ENCODE measurements around the gene WDR93.

Gene WDR93

GRCh38 chr15:89673165-89673512 lies 17.5 kb upstream of the WDR93 start:
- Histone ChIP-seq H3K79me2 (ENCODE audit: control insufficient read depth, insufficient read depth, low read length) (no peaks in the 10 kb centered on the region), H3K18ac (ENCODE audit: low read length) (no peak overlapping the region), H3K4ac (ENCODE audit: low read depth, low read length) (no peak overlapping the region), H2BK5ac (ENCODE audit: low read length) (no peak overlapping the region), H3K79me1 (ENCODE audit: low read length) (no peaks in the 10 kb centered on the region), H3K4me3 (ENCODE audit: low read length) (no peak overlapping the region), H3K56ac (ENCODE audit: low read length) (no peak overlapping the region), H3K4me2 (ENCODE audit: low read length) (no peak overlapping the region), H2BK15ac (replicated peaks; ENCODE audit: low read depth) (no peak overlapping the region), H3K27me3 (ENCODE audit: insufficient read depth, low read length, poor library complexity) (no peaks in the 10 kb centered on the region), H2BK120ac (ENCODE audit: low read depth, low read length) (no peak overlapping the region), H3K27ac (ENCODE audit: low read depth, low read length) (no peak overlapping the region), H3K23ac (ENCODE audit: low read length) (no peak overlapping the region), H3K4me1 (ENCODE audit: control insufficient read depth, low read depth, low read length) (no peaks in the 10 kb centered on the region), H4K8ac (ENCODE audit: low read depth, low read length) (no peak overlapping the region), H3K36me3 (ENCODE audit: control insufficient read depth, insufficient read depth, low read length) (no peaks in the 10 kb centered on the region), H2AK5ac (ENCODE audit: low read length) (no peak overlapping the region), H3K9ac (ENCODE audit: low read length) (no peak overlapping the region), H4K5ac (ENCODE audit: low read length) (no peak overlapping the region)
- DNase-seq: peak; percentile 84
- no CpG with 5 or more reads among the region's 12 CpGs for WGBS (ENCODE audit: extremely low coverage, insufficient coverage, low lambda C conversion rate)

DNA sequence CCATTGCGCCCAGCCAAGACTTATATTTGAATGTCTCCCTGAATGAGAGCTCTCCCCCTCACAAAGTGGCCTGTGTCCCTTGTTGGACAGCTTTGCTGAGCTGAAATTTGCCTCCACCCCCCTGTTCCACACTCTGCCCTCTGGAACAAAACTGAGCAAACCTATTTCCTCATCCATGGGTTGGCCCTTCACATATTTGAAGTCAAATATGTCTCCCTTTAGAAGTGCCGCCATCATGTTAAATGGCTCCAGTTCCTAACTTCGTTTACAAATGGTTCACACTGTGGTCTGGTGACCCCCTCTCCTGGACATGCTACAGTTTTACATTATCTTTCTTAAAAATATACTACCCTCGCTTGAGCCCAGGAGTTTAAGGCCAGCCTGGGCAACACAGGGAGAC lies 16.1 kb upstream of the WDR93 start:
- Histone ChIP-seq H2BK5ac (ENCODE audit: low read length) (no peak overlapping the region), H3K79me2 (ENCODE audit: control insufficient read depth, insufficient read depth, low read length) (no peaks in the 10 kb centered on the region), H3K27me3 (ENCODE audit: insufficient read depth, low read length, poor library complexity) (no peaks in the 10 kb centered on the region), H2BK15ac (replicated peaks; ENCODE audit: low read depth) (no peak overlapping the region), H3K56ac (ENCODE audit: low read length) (no peak overlapping the region), H3K4me1 (ENCODE audit: control insufficient read depth, low read depth, low read length) (no peaks in the 10 kb centered on the region), H3K27ac (ENCODE audit: low read depth, low read length) (no peak overlapping the region), H3K9ac (ENCODE audit: low read length) (no peak overlapping the region), H3K4me2 (ENCODE audit: low read length) (no peak overlapping the region), H3K23ac (ENCODE audit: low read length) (no peak overlapping the region), H3K36me3 (ENCODE audit: control insufficient read depth, insufficient read depth, low read length) (no peaks in the 10 kb centered on the region), H3K4ac (ENCODE audit: low read depth, low read length) (no peak overlapping the region), H2AK5ac (ENCODE audit: low read length) (no peak overlapping the region), H2BK120ac (ENCODE audit: low read depth, low read length) (no peak overlapping the region), H4K5ac (ENCODE audit: low read length) (no peak overlapping the region), H4K8ac (ENCODE audit: low read depth, low read length) (no peak overlapping the region), H3K4me3 (ENCODE audit: low read length) (no peak overlapping the region), H3K79me1 (ENCODE audit: low read length) (no peaks in the 10 kb centered on the region), H3K18ac (ENCODE audit: low read length) (no peak overlapping the region)
- DNase-seq: no peak
- no CpG with 5 or more reads among the region's 4 CpGs for WGBS (ENCODE audit: extremely low coverage, insufficient coverage, low lambda C conversion rate)

DNA sequence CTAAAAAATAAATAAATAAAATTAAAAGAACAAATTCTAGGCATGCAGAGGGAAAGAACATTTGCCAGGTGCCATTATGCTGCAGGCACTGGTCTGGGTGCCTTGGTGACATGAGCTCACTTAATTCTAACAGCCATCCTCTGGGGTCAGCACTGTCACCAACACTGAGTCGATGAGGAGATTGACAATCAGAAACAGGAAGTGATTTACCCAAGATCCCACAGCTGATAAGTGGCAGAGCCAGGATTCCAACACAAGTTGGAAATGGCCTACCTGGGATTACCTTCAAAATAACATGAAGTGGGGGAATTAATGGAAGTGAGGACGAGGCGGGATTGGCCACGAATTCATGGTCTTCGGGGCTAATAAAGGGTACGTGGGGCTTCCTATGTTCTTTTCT lies 15.0 kb upstream of the WDR93 start:
- no peaks in the 10 kb centered on the region for H3K36me3 ChIP-seq (ENCODE audit: control insufficient read depth, insufficient read depth, low read length)
- no peak overlapping the region for H4K8ac ChIP-seq (ENCODE audit: low read depth, low read length)
- no peak overlapping the region for H2BK120ac ChIP-seq (ENCODE audit: low read depth, low read length)
- no peak overlapping the region for H3K27ac ChIP-seq (ENCODE audit: low read depth, low read length)
- H3K79me1 ChIP-seq (ENCODE audit: low read length): no peaks in the 10 kb centered on the region
- no peak overlapping the region for H2BK15ac ChIP-seq (replicated peaks; ENCODE audit: low read depth)
- H3K4ac ChIP-seq (ENCODE audit: low read depth, low read length): no peak overlapping the region
- H4K5ac ChIP-seq (ENCODE audit: low read length): no peak overlapping the region
- H3K4me2 ChIP-seq (ENCODE audit: low read length): no peak overlapping the region
- no peak overlapping the region for H2BK5ac ChIP-seq (ENCODE audit: low read length)
- no peaks in the 10 kb centered on the region for H3K4me1 ChIP-seq (ENCODE audit: control insufficient read depth, low read depth, low read length)
- DNase-seq: peak; percentile 43
- no peaks in the 10 kb centered on the region for H3K27me3 ChIP-seq (ENCODE audit: insufficient read depth, low read length, poor library complexity)
- H3K18ac ChIP-seq (ENCODE audit: low read length): no peak overlapping the region
- H3K79me2 ChIP-seq (ENCODE audit: control insufficient read depth, insufficient read depth, low read length): no peaks in the 10 kb centered on the region
- H3K4me3 ChIP-seq (ENCODE audit: low read length): no peak overlapping the region
- H3K23ac ChIP-seq (ENCODE audit: low read length): no peak overlapping the region
- no peak overlapping the region for H3K9ac ChIP-seq (ENCODE audit: low read length)
- no peak overlapping the region for H2AK5ac ChIP-seq (ENCODE audit: low read length)
- WGBS (ENCODE audit: extremely low coverage, insufficient coverage, low lambda C conversion rate): no CpG with 5 or more reads among the region's 6 CpGs
- no peak overlapping the region for H3K56ac ChIP-seq (ENCODE audit: low read length)

- H3K18ac ChIP-seq (ENCODE audit: low read length): no peak overlapping the region
- no peaks in the 10 kb centered on the region for H3K27me3 ChIP-seq (ENCODE audit: insufficient read depth, low read length, poor library complexity)
- H3K79me2 ChIP-seq (ENCODE audit: control insufficient read depth, insufficient read depth, low read length): no peaks in the 10 kb centered on the region
- no peak overlapping the region for H3K9ac ChIP-seq (ENCODE audit: low read length)
- H3K4me2 ChIP-seq (ENCODE audit: low read length): no peak overlapping the region
- H3K4ac ChIP-seq (ENCODE audit: low read depth, low read length): no peak overlapping the region
- no peak overlapping the region for H3K27ac ChIP-seq (ENCODE audit: low read depth, low read length)
- no peak overlapping the region for H3K23ac ChIP-seq (ENCODE audit: low read length)
- H2BK120ac ChIP-seq (ENCODE audit: low read depth, low read length): no peak overlapping the region
- no peak overlapping the region for H3K56ac ChIP-seq (ENCODE audit: low read length)
- no CpG with 5 or more reads among the region's 1 CpG for WGBS (ENCODE audit: extremely low coverage, insufficient coverage, low lambda C conversion rate)
- DNase-seq: no peak
- H2BK15ac ChIP-seq (replicated peaks; ENCODE audit: low read depth): no peak overlapping the region
- no peaks in the 10 kb centered on the region for H3K79me1 ChIP-seq (ENCODE audit: low read length)
- H3K4me3 ChIP-seq (ENCODE audit: low read length): no peak overlapping the region
- H2BK5ac ChIP-seq (ENCODE audit: low read length): no peak overlapping the region
- H2AK5ac ChIP-seq (ENCODE audit: low read length): no peak overlapping the region
- H3K36me3 ChIP-seq (ENCODE audit: control insufficient read depth, insufficient read depth, low read length): no peaks in the 10 kb centered on the region
- no peak overlapping the region for H4K5ac ChIP-seq (ENCODE audit: low read length)
- H4K8ac ChIP-seq (ENCODE audit: low read depth, low read length): no peak overlapping the region
- no peaks in the 10 kb centered on the region for H3K4me1 ChIP-seq (ENCODE audit: control insufficient read depth, low read depth, low read length)
These were observed 13.2 kb upstream of the WDR93 start for GRCh38 chr15:89677381-89677780.

GRCh38 chr15:89679212-89679611 lies 11.4 kb upstream of the WDR93 start, which contains the start of gene PLIN1:
PLIN1 (minus strand) TSS chr15:89679367; CDS start chr15:89677489, 1,878 bp downstream.
- no peaks in the 10 kb centered on the region for H3K4me1 ChIP-seq (ENCODE audit: control insufficient read depth, low read depth, low read length)
- H3K4me3 ChIP-seq (ENCODE audit: low read length): no peak within 1 kb of the TSS
- no peaks in the 10 kb centered on the region for H3K79me1 ChIP-seq (ENCODE audit: low read length)
- no CpG with 5 or more reads among the region's 2 CpGs for WGBS (ENCODE audit: extremely low coverage, insufficient coverage, low lambda C conversion rate)
- H3K27ac ChIP-seq (ENCODE audit: low read depth, low read length): no peak within 1 kb of the TSS
- no peak for DNase-seq
- H3K4me2 ChIP-seq (ENCODE audit: low read length): no peak within 1 kb of the TSS
- no peak within 1 kb of the TSS for H4K5ac ChIP-seq (ENCODE audit: low read length)
- H2AK5ac ChIP-seq (ENCODE audit: low read length): no peak within 1 kb of the TSS
- no peak within 1 kb of the TSS for H3K9ac ChIP-seq (ENCODE audit: low read length)
- no peaks in the 10 kb centered on the region for H3K79me2 ChIP-seq (ENCODE audit: control insufficient read depth, insufficient read depth, low read length)
- no peak within 1 kb of the TSS for H3K4ac ChIP-seq (ENCODE audit: low read depth, low read length)
- H3K56ac ChIP-seq (ENCODE audit: low read length): no peak within 1 kb of the TSS
- no peaks in the 10 kb centered on the region for H3K36me3 ChIP-seq (ENCODE audit: control insufficient read depth, insufficient read depth, low read length)
- no peak within 1 kb of the TSS for H3K23ac ChIP-seq (ENCODE audit: low read length)
- no peak within 1 kb of the TSS for H2BK120ac ChIP-seq (ENCODE audit: low read depth, low read length)
- H3K18ac ChIP-seq (ENCODE audit: low read length): no peak within 1 kb of the TSS
- no peak within 1 kb of the TSS for H2BK5ac ChIP-seq (ENCODE audit: low read length)
- no peaks in the 10 kb centered on the region for H3K27me3 ChIP-seq (ENCODE audit: insufficient read depth, low read length, poor library complexity)
- no peak within 1 kb of the TSS for H4K8ac ChIP-seq (ENCODE audit: low read depth, low read length)
- no peak within 1 kb of the TSS for H2BK15ac ChIP-seq (replicated peaks; ENCODE audit: low read depth)

DNA sequence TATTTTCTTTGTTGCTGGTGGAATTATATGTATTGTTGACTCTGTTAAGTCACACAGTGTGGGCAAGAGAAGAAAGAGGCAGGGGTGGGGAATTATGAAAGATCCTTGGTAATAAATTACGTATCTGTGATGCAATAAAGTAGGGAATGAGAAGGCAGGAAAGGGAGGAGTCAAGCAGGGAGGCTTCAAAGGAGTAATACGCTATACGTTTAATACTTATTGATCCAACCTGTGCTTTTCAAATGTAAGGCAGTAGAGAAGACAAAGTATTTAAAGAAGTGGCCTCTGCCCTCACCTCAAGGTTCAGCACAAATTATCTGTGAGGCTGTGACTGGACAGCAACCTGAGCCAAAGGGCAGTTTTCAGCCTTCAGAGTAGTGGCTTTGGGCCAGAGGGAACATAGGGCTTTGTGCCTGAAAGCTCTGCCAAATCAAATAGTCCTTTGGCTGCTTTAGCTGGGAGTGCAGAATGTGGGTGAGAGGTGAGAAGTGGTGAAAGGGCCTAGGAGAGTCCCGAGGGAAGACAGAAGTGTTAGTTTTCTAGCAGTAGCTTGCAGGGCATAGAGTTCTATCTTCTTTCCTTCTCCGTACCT lies 10.2 kb upstream of the WDR93 start:
- no CpG with 5 or more reads among the region's 5 CpGs for WGBS (ENCODE audit: extremely low coverage, insufficient coverage, low lambda C conversion rate)

More for the DNA sequence above, 10.2 kb upstream of the WDR93 start:
- no peak overlapping the region for H3K9ac ChIP-seq (ENCODE audit: low read length)
- H3K4ac ChIP-seq (ENCODE audit: low read depth, low read length): no peak overlapping the region
- no peak overlapping the region for H4K8ac ChIP-seq (ENCODE audit: low read depth, low read length)
- DNase-seq: no peak
- H3K56ac ChIP-seq (ENCODE audit: low read length): no peak overlapping the region
- no peak overlapping the region for H2BK15ac ChIP-seq (replicated peaks; ENCODE audit: low read depth)
- H2BK120ac ChIP-seq (ENCODE audit: low read depth, low read length): no peak overlapping the region
- no peak overlapping the region for H2BK5ac ChIP-seq (ENCODE audit: low read length)
- H3K79me2 ChIP-seq (ENCODE audit: control insufficient read depth, insufficient read depth, low read length): no peaks in the 10 kb centered on the region
- H4K5ac ChIP-seq (ENCODE audit: low read length): no peak overlapping the region
- no peaks in the 10 kb centered on the region for H3K27me3 ChIP-seq (ENCODE audit: insufficient read depth, low read length, poor library complexity)
- no peak overlapping the region for H3K18ac ChIP-seq (ENCODE audit: low read length)
- H3K79me1 ChIP-seq (ENCODE audit: low read length): no peaks in the 10 kb centered on the region
- H3K27ac ChIP-seq (ENCODE audit: low read depth, low read length): no peak overlapping the region
- no peak overlapping the region for H2AK5ac ChIP-seq (ENCODE audit: low read length)
- H3K4me2 ChIP-seq (ENCODE audit: low read length): no peak overlapping the region
- no peak overlapping the region for H3K23ac ChIP-seq (ENCODE audit: low read length)
- no peaks in the 10 kb centered on the region for H3K36me3 ChIP-seq (ENCODE audit: control insufficient read depth, insufficient read depth, low read length)
- H3K4me3 ChIP-seq (ENCODE audit: low read length): no peak overlapping the region
- H3K4me1 ChIP-seq (ENCODE audit: control insufficient read depth, low read depth, low read length): no peaks in the 10 kb centered on the region
